ENCODE results near the gene MARCHF11.

MARCHF11 gene

GRCh38 chr5:16147179-16147900, 32.3 kb downstream of the MARCHF11 start:
- H2BK120ac ChIP-seq (ENCODE audit: low read depth, low read length) = no peak overlapping the region

DNA sequence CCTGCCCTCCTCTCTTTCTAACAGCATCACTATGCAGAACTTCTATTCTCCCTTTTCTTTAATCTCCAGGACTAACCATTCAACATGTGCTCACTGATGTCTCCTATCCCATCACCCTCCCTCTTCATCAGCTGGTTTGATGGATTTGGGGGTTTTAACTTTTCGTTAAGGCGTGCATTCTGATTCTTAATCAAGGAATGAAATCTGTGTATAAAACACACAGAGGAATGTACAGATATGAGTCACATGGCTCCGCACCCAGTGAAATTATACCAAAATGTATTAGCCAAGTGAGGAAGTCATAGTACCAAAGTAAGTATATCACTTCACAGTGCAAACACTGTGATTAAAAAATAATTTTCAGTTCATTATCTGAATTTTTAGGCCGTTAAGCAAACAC, 35.2 kb downstream of the MARCHF11 start:
- Histone ChIP-seq H3K4me2 (ENCODE audit: low read length, poor library complexity, severe bottlenecking) (no peak overlapping the region), H3K4ac (ENCODE audit: low read depth in 1 of 2, low read length in 2 of 2) (no peak overlapping the region), H2BK12ac (ENCODE audit: low read length in 2 of 2) (no peak overlapping the region), H2BK15ac (ENCODE audit: low read depth, poor library complexity, severe bottlenecking) (no peak overlapping the region), H3K23ac (ENCODE audit: low read length in 2 of 2) (no peak overlapping the region), H2AK5ac (ENCODE audit: low read length, severe bottlenecking) (no peak overlapping the region), H3K18ac (ENCODE audit: low read depth in 1 of 2, low read length in 2 of 2) (no peak overlapping the region), H3K4me1 (ENCODE audit: control insufficient read depth, insufficient read depth, low read depth, low read length) (no peaks in the 10 kb centered on the region), H3K27ac (ENCODE audit: low read length, poor library complexity, severe bottlenecking) (no peak overlapping the region), H2BK120ac (ENCODE audit: low read depth, low read length) (no peak overlapping the region), H2AFZ (ENCODE audit: low read depth, low read length) (no peak overlapping the region), H3K9ac (ENCODE audit: low read length) (no peak overlapping the region), H2BK5ac (ENCODE audit: low read depth, low read length, poor library complexity, severe bottlenecking) (no peak overlapping the region), H3K79me1 (replicated peaks; ENCODE audit: low read length, poor library complexity, severe bottlenecking) (no peaks in the 10 kb centered on the region), H3K9me3 (ENCODE audit: control insufficient read depth, low read length) (no peaks in the 10 kb centered on the region), H3K36me3 (ENCODE audit: control insufficient read depth in 1 of 2, insufficient read depth in 2 of 2, low read depth in 1 of 2, low read length in 2 of 2) (no peaks in the 10 kb centered on the region), H3K14ac (ENCODE audit: low read length in 2 of 2) (no peak overlapping the region), H3K4me3 (ENCODE audit: insufficient read depth in 1 of 2, low read depth in 1 of 2, low read length in 2 of 2) (no peak overlapping the region), H4K8ac (ENCODE audit: low read length) (no peak overlapping the region), H3K27me3 (ENCODE audit: control insufficient read depth in 1 of 2, insufficient read depth in 1 of 2, low read length in 2 of 2) (no peaks in the 10 kb centered on the region), H4K91ac (ENCODE audit: low read length) (no peak overlapping the region)
- WGBS = 85% methylated on average over 3 of the region's 4 CpGs
- no peak for DNase-seq

More at GRCh38 chr5:16147179-16147900, 32.3 kb downstream of the MARCHF11 start:
- H3K14ac ChIP-seq (ENCODE audit: low read length in 2 of 2) = no peak overlapping the region
- H3K18ac ChIP-seq (ENCODE audit: low read depth in 1 of 2, low read length in 2 of 2) = no peak overlapping the region
- H3K79me1 ChIP-seq (replicated peaks; ENCODE audit: low read length, poor library complexity, severe bottlenecking) = no peaks in the 10 kb centered on the region
- H3K4me3 ChIP-seq (ENCODE audit: insufficient read depth in 1 of 2, low read depth in 1 of 2, low read length in 2 of 2) = no peak overlapping the region
- no peak overlapping the region for H2AFZ ChIP-seq (ENCODE audit: low read depth, low read length)
- H2BK15ac ChIP-seq (ENCODE audit: low read depth, poor library complexity, severe bottlenecking) = no peak overlapping the region
- no peak overlapping the region for H3K4ac ChIP-seq (ENCODE audit: low read depth in 1 of 2, low read length in 2 of 2)
- no peak overlapping the region for H3K23ac ChIP-seq (ENCODE audit: low read length in 2 of 2)
- no peak overlapping the region for H2AK5ac ChIP-seq (ENCODE audit: low read length, severe bottlenecking)
- H3K9me3 ChIP-seq (ENCODE audit: control insufficient read depth, low read length) = no peaks in the 10 kb centered on the region
- no peaks in the 10 kb centered on the region for H3K27me3 ChIP-seq (ENCODE audit: control insufficient read depth in 1 of 2, insufficient read depth in 1 of 2, low read length in 2 of 2)
- no peak for DNase-seq
- H3K9ac ChIP-seq (ENCODE audit: low read length) = no peak overlapping the region
- H3K4me1 ChIP-seq (ENCODE audit: control insufficient read depth, insufficient read depth, low read depth, low read length) = no peaks in the 10 kb centered on the region
- no peak overlapping the region for H3K27ac ChIP-seq (ENCODE audit: low read length, poor library complexity, severe bottlenecking)
- H3K4me2 ChIP-seq (ENCODE audit: low read length, poor library complexity, severe bottlenecking) = no peak overlapping the region
- no peaks in the 10 kb centered on the region for H3K36me3 ChIP-seq (ENCODE audit: control insufficient read depth in 1 of 2, insufficient read depth in 2 of 2, low read depth in 1 of 2, low read length in 2 of 2)
- H4K91ac ChIP-seq (ENCODE audit: low read length) = no peak overlapping the region
- H2BK12ac ChIP-seq (ENCODE audit: low read length in 2 of 2) = no peak overlapping the region
- 55% methylated on average over 5 of the region's 7 CpGs for WGBS
- H2BK5ac ChIP-seq (ENCODE audit: low read depth, low read length, poor library complexity, severe bottlenecking) = no peak overlapping the region
- H4K8ac ChIP-seq (ENCODE audit: low read length) = no peak overlapping the region

DNA sequence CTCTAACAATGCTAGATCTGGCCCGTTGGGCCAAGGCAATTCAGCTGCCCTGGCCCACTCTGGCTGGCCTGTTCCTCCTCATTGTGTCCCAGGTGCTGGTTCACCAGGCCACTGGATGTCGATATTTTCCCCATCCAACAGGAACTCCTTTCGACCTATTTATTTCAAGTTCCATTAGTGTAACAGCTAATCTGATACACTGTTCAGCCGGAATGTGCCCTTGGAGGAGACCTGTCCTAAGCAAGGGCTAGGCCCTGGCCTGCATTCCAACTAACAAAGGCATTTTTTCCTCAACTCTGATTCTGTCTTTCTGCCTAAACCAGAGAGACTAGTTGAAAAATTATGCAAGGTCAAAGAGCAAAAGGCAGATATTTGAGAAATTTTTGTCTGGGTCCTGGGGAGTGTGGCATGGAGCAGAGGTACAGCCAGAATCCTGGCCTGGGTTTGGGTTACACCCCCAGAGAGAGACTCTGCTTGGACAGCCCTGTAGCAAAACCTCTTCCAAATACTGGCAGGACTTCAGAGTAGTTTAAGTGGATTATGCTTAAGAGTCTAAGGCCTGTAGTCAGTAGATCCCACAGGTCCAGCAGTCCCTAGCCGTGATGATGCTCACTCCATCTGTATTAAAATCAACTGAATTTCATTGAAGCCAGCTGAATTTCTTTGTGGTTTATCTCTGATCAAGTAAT, 36.1 kb downstream of the MARCHF11 start:
- Histone ChIP-seq H3K4me3 (ENCODE audit: insufficient read depth in 1 of 2, low read depth in 1 of 2, low read length in 2 of 2) (no peak overlapping the region), H3K79me1 (replicated peaks; ENCODE audit: low read length, poor library complexity, severe bottlenecking) (no peaks in the 10 kb centered on the region), H3K4me1 (ENCODE audit: control insufficient read depth, insufficient read depth, low read depth, low read length) (no peaks in the 10 kb centered on the region), H3K27ac (ENCODE audit: low read length, poor library complexity, severe bottlenecking) (no peak overlapping the region), H2BK120ac (ENCODE audit: low read depth, low read length) (no peak overlapping the region), H3K9ac (ENCODE audit: low read length) (no peak overlapping the region), H3K23ac (ENCODE audit: low read length in 2 of 2) (no peak overlapping the region), H2BK12ac (ENCODE audit: low read length in 2 of 2) (no peak overlapping the region), H3K9me3 (ENCODE audit: control insufficient read depth, low read length) (no peaks in the 10 kb centered on the region), H2BK15ac (ENCODE audit: low read depth, poor library complexity, severe bottlenecking) (no peak overlapping the region), H2AFZ (ENCODE audit: low read depth, low read length) (no peak overlapping the region), H3K14ac (ENCODE audit: low read length in 2 of 2) (no peak overlapping the region), H4K91ac (ENCODE audit: low read length) (no peak overlapping the region), H3K4me2 (ENCODE audit: low read length, poor library complexity, severe bottlenecking) (no peak overlapping the region), H3K27me3 (ENCODE audit: control insufficient read depth in 1 of 2, insufficient read depth in 1 of 2, low read length in 2 of 2) (no peaks in the 10 kb centered on the region), H2BK5ac (ENCODE audit: low read depth, low read length, poor library complexity, severe bottlenecking) (no peak overlapping the region), H3K36me3 (ENCODE audit: control insufficient read depth in 1 of 2, insufficient read depth in 2 of 2, low read depth in 1 of 2, low read length in 2 of 2) (no peaks in the 10 kb centered on the region), H3K18ac (ENCODE audit: low read depth in 1 of 2, low read length in 2 of 2) (no peak overlapping the region), H4K8ac (ENCODE audit: low read length) (no peak overlapping the region), H3K4ac (ENCODE audit: low read depth in 1 of 2, low read length in 2 of 2) (no peak overlapping the region), H2AK5ac (ENCODE audit: low read length, severe bottlenecking) (no peak overlapping the region)
- WGBS = 83% methylated on average over 5 of the region's 5 CpGs
- DNase-seq = no peak

DNA sequence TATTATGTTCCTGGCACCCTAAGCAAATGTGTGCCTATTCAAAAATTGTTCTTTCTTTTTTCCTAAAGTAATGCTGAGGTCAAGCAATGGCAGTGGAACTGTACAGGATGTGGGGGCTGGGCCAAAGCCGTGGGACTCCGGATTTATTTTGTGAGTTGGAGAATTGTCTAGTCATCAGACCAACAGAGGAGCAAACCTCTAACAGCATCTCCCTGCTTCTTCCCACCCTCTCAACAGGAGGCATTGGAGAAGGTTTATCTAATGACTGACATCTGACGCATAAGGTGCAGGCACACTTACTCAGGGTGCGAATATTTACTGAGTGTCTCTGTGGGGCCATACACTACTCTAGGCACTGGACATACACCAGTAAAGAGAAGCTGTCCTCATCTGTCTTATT, 38.6 kb downstream of the MARCHF11 start:
- no peak overlapping the region for H3K4me2 ChIP-seq (ENCODE audit: low read length, poor library complexity, severe bottlenecking)
- H2BK15ac ChIP-seq (ENCODE audit: low read depth, poor library complexity, severe bottlenecking) = no peak overlapping the region
- H3K18ac ChIP-seq (ENCODE audit: low read depth in 1 of 2, low read length in 2 of 2) = no peak overlapping the region
- H3K23ac ChIP-seq (ENCODE audit: low read length in 2 of 2) = no peak overlapping the region
- DNase-seq = no peak
- H3K27me3 ChIP-seq (ENCODE audit: control insufficient read depth in 1 of 2, insufficient read depth in 1 of 2, low read length in 2 of 2) = no peaks in the 10 kb centered on the region
- no peak overlapping the region for H4K8ac ChIP-seq (ENCODE audit: low read length)
- WGBS = 86% methylated on average over 4 of the region's 4 CpGs
- H3K79me1 ChIP-seq (replicated peaks; ENCODE audit: low read length, poor library complexity, severe bottlenecking) = no peaks in the 10 kb centered on the region
- no peak overlapping the region for H4K91ac ChIP-seq (ENCODE audit: low read length)
- H2BK120ac ChIP-seq (ENCODE audit: low read depth, low read length) = no peak overlapping the region
- H2AFZ ChIP-seq (ENCODE audit: low read depth, low read length) = no peak overlapping the region
- H3K36me3 ChIP-seq (ENCODE audit: control insufficient read depth in 1 of 2, insufficient read depth in 2 of 2, low read depth in 1 of 2, low read length in 2 of 2) = no peaks in the 10 kb centered on the region
- no peak overlapping the region for H3K4me3 ChIP-seq (ENCODE audit: insufficient read depth in 1 of 2, low read depth in 1 of 2, low read length in 2 of 2)
- H2BK12ac ChIP-seq (ENCODE audit: low read length in 2 of 2) = no peak overlapping the region
- no peak overlapping the region for H2BK5ac ChIP-seq (ENCODE audit: low read depth, low read length, poor library complexity, severe bottlenecking)
- no peak overlapping the region for H3K9ac ChIP-seq (ENCODE audit: low read length)
- H3K9me3 ChIP-seq (ENCODE audit: control insufficient read depth, low read length) = no peaks in the 10 kb centered on the region
- H3K27ac ChIP-seq (ENCODE audit: low read length, poor library complexity, severe bottlenecking) = no peak overlapping the region
- no peak overlapping the region for H2AK5ac ChIP-seq (ENCODE audit: low read length, severe bottlenecking)
- no peak overlapping the region for H3K14ac ChIP-seq (ENCODE audit: low read length in 2 of 2)
- no peaks in the 10 kb centered on the region for H3K4me1 ChIP-seq (ENCODE audit: control insufficient read depth, insufficient read depth, low read depth, low read length)
- H3K4ac ChIP-seq (ENCODE audit: low read depth in 1 of 2, low read length in 2 of 2) = no peak overlapping the region
